Coronary artery (tissue), 2 donors: Measurements from ENCODE around the gene TCF7.
A peak's percentile ranks its signal among the peaks of the same experiment; 100 is the strongest.

Experiments used
- DNase-seq: peaks from one replicate; pipeline ENCODE4 v3.0.0-alpha.2; 2017; ENCODE audit warnings: low spot score
- H3K27ac ChIP-seq, 2 donors: fragments of 200-600 bp; sonication (generic); one replicate each; pipeline ENCODE4 v1.5.1; 2016 to 2019
- H3K4me3 ChIP-seq: fragments of 200-600 bp; sonication (generic); 2 replicates; pipeline ENCODE4 v1.5.1; 2016; ENCODE audit warnings: mild to moderate bottlenecking, moderate library complexity
- TF ChIP-seq, protein P1 (sequence below): fragments of 200-600 bp; sonication (generic); IDR thresholded peaks from one replicate; pipeline ENCODE4 v1.5.1; 2019; ENCODE audit warnings: antibody characterized with exemption

The TCF7 gene

DNA sequence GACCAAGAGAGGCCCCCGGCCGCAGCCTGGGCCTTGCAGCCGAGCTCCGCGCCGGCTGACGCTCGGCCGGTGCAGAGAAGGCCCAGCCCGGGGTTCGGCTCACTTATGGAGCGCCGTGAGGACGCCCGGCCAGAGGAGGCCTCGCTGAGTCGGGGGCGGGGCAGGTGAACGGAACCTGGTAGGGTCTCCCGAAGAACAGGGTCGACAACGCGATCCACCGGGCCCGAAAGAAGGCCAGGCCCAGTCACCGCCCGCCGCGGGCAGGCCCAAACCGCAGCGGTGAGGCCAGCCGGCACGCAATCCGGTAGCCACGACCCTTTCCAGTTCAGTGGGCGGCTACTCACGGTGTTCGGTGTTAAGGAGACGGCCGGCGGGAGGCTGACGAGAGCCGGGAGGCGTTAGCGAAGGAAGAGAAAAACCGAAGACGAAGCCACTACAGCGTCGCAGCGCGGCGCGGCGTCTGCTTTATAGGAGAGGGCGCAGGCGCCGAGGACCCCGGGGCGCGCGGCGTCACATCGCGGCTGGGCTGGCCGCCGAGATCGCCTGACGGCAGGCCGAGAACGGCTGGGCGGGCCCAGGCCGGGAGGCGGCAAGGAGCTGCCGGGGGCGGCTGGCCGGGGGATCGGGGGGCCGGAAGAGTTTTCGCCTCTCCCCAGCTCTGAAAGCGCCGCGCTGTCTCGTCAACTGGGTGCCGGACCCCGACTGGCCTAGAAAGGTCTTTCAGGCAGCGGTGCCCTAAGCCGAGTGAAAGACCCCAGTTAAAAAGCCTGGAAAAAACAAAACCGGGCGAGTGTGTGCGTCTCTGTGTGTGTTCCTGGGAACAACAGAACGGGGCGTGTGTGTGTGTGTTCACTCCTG is 62.3 kb downstream of the TCF7 start, which contains the start of gene SKP1:
Gene SKP1 (minus strand): TSS at position 440 of the 858 bp plus-strand sequence. CDS start 2,928 bp downstream, outside the sequence.
- H3K27ac ChIP-seq: peak within 1 kb of the TSS; percentile 99 to 100
- TF ChIP-seq, protein P1, sequence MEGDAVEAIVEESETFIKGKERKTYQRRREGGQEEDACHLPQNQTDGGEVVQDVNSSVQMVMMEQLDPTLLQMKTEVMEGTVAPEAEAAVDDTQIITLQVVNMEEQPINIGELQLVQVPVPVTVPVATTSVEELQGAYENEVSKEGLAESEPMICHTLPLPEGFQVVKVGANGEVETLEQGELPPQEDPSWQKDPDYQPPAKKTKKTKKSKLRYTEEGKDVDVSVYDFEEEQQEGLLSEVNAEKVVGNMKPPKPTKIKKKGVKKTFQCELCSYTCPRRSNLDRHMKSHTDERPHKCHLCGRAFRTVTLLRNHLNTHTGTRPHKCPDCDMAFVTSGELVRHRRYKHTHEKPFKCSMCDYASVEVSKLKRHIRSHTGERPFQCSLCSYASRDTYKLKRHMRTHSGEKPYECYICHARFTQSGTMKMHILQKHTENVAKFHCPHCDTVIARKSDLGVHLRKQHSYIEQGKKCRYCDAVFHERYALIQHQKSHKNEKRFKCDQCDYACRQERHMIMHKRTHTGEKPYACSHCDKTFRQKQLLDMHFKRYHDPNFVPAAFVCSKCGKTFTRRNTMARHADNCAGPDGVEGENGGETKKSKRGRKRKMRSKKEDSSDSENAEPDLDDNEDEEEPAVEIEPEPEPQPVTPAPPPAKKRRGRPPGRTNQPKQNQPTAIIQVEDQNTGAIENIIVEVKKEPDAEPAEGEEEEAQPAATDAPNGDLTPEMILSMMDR: no peak
- DNase-seq: peak; percentile 87
- H3K4me3 ChIP-seq: peak within 1 kb of the TSS; percentile 91

DNA sequence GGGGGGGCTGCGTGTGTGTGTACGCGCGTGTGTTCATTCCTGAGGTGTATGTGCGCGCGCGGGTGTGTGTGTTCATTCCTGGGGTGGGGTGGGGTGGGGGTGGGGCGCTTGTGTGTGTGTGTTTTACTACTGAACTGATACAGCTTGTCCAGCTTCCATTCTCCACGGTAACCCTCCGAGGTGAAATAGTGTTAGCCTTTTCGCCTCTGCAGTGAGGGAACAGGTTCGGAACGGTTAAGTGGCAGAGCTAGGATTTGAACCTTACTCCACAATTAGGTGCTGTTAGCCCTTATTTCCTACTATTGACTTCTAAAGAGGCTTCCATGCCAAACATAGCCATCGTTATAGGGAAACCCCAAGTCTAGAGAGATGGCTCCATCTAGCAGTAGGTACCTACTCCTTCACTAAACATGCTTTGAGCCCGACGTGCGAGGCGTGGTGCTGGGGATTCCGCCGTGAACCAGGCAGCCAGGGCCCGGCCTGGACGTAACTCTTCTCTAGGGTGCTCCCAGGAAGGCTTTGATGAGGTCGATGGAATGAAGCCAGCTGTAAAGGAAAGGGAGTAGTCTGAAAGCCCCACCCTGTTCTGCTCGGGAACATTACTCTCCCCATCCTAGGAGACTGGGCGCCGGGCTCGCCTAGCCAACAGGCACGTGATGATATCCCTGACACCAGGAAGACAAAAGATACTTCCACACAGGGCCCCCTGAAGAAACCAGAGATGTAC is 63.1 kb downstream of the TCF7 start:
- Histone ChIP-seq H3K4me3 (peak overlapping the region; percentile 91), H3K27ac (peak overlapping the region; percentile 99 to 100)
- TF ChIP-seq, protein P1: no peak
- no peak for DNase-seq

DNA sequence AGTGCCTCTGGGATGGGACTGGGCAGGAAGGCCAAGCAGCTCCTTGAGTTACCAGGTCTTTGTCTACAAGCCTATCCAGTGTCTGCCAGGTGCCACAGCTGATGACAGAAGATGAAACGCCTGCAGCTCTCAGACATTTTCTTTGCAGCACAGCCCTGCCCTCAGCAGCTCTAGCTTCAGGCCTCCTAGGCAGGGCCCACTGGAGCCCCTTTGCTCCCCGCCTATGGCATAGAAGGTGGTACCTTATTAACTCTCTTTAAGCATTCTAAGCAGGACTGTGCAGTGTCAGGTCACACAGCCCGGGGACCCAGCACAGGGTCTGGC is 63.6 kb downstream of the TCF7 start:
- no peak for DNase-seq
- Histone ChIP-seq H3K4me3 (no peak overlapping the region), H3K27ac (no peak overlapping the region)
- TF ChIP-seq, protein P1: no peak

DNA sequence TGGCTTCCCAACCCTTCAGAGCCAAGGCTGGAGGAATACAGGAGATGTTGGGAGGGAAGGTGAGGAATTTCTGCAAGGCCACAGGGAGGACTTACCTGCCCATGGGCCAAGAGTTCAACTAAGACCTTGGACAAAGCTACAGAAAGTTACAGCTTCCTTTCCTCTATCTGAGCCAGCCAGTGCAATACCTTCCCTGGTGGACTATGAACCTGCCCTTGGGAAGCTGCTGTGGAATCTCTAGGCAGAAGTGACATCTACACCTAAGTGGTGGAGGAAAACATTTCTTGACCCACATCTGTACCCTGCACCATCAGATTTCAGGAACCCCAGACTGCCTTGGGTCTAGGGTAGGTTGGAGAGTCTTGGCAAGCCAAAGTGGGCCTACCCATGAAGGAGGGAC is 69.0 kb downstream of the TCF7 start:
- TF ChIP-seq, protein P1: no peak
- DNase-seq: no peak
- no peak overlapping the region for H3K4me3 ChIP-seq
- H3K27ac ChIP-seq: no peak overlapping the region

DNA sequence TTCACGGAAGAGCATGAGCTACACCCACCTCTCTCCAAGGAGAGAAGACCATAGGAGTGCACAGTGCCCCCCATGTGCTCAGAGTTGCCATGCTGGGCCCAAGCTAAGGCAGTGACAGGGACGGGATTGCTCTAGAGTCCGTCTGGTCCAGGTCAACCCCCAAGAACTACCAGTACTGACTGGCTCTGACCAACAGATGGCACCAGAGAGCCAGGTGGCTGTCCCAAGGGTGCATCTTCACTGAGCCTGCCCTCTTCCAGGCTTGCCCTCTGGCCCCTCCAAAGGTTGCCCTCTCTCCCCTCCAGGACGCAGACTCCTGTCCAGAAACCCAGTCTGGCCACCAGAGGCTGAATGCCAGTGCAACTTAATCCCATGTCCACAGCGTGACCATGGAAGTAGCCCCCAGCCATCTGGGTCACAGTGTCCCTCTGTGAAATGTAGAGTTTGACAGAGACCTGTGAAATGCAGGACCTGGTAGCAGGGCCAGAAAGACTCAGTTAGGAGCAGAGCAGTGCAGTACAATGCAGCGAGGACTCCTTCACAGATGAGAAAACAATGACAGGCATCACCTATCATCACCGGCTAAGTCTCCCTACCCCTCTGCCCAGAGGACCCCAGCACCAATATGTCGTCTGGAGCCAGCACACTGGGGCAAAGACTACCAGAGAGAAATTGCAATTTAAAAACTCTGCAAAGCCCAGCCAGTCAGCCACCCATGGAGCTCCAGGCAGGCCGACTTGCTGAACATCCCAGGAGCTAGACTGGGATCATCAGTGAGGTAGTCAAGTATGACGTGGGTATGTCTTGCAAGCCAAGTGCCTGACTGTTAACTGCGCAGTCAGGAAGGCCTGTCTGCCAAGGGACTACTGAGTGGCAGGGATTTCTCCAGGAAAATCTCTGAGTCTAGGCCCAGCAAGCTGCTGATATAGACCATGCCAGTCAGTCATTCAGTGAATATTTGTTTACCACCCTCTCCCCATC is 70.0 kb downstream of the TCF7 start:
- Histone ChIP-seq H3K4me3 (no peak overlapping the region), H3K27ac (no peak overlapping the region)
- TF ChIP-seq, protein P1: peak; percentile 88
- DNase-seq: peak; percentile 75

DNA sequence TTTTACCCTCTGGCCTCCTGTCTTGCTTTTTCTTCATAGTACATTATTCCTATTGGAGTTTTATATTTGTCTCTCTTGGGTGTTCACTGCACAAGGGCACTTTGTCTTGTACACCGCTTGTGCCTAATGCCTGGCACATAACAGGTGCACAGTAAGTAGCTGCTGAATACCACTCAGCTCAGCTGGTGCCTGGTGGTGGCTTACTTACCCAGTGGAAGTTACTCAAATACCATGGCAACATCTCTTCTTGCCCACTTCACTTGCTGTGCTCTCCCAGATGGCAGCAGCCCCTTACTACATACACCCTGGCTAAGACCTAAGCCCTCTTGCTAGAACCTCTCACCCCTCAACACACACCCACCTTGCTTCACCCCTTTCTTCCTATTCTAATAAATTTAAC is 73.6 kb downstream of the TCF7 start:
- H3K4me3 ChIP-seq: no peak overlapping the region
- DNase-seq: no peak
- no peak overlapping the region for H3K27ac ChIP-seq
- TF ChIP-seq, protein P1: no peak
